ENCODE data around the gene LPAR6.

LPAR6 gene

DNA sequence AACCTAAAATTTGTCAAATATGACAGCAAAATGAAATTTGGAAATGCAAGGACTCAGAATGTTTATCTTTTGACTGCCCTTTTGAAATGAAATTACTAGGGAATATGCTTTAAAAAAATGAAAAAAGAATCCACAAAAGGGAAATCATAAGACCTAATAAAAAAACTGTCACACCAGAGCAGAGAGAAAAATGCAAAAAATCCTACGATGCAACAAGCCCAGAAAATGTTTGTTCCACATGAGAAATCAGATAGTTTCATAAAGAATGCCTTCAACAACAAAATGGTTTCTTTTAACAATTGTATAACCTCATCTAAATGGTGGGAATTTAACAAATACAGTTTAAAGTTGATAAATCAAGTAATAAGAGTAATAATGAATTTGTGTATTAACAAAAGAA, 8.0 kb downstream of the LPAR6 start:
- Mint-ChIP-seq H3K4me1 (ENCODE audit: low read depth) (peaks cover 49% of the 10 kb centered on the region), H3K27me3 (no peaks in the 10 kb centered on the region), H3K27ac (peak overlapping the region; percentile 86), H3K4me3 (no peak overlapping the region), H3K9me3 (no peaks in the 10 kb centered on the region), H3K36me3 (ENCODE audit: low read depth) (peaks cover 74% of the 10 kb centered on the region)
- intact Hi-C loops (cut with micrococcal nuclease), result loop anchor here (5.0 kb wide), 2 partner anchors 32 to 172 kb away; no protein-coding TSS in a partner anchor

GRCh38 chr13:48403913-48404312, 9.0 kb downstream of the LPAR6 start:
- Mint-ChIP-seq H3K27ac (peak overlapping the region; percentile 86), H3K9me3 (no peaks in the 10 kb centered on the region), H3K27me3 (no peaks in the 10 kb centered on the region), H3K4me3 (peak overlapping the region; percentile 50), H3K4me1 (ENCODE audit: low read depth) (peaks cover 54% of the 10 kb centered on the region), H3K36me3 (ENCODE audit: low read depth) (peaks cover 68% of the 10 kb centered on the region)
- intact Hi-C loops (cut with micrococcal nuclease), result loop anchor here (5.0 kb wide), 2 partner anchors 33 to 173 kb away; no protein-coding TSS in a partner anchor

DNA sequence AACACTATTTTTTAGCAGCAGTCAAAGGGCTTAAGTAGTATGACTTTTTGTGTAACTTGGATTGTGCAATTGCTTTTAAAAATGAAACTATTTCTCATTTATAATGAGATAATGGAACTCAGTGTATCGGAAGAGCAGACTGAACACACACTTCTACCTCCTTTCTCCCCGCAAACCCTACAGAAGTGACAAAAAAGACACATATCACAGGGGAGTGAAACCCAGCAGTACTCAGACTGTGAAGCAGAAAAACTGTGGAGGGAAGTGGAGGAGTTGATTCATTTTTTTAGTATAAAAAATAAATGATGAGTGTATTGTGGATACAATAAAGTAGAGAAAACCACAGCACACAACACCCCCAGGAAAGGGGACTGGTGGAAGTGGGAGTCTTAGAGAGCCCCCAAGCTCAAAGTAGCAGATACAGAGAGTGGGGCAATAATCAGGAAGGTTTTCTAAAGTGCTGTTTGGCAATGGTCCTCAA, 9.7 kb downstream of the LPAR6 start:
- Mint-ChIP-seq H3K4me3 (peak overlapping the region; percentile 50), H3K27me3 (no peaks in the 10 kb centered on the region), H3K27ac (peak overlapping the region; percentile 86), H3K9me3 (no peaks in the 10 kb centered on the region), H3K36me3 (ENCODE audit: low read depth) (peaks cover 61% of the 10 kb centered on the region), H3K4me1 (ENCODE audit: low read depth) (peaks cover 54% of the 10 kb centered on the region)
- intact Hi-C loops (cut with micrococcal nuclease), result loop anchor here (5.0 kb wide), 2 partner anchors 34 to 174 kb away; no protein-coding TSS in a partner anchor

DNA sequence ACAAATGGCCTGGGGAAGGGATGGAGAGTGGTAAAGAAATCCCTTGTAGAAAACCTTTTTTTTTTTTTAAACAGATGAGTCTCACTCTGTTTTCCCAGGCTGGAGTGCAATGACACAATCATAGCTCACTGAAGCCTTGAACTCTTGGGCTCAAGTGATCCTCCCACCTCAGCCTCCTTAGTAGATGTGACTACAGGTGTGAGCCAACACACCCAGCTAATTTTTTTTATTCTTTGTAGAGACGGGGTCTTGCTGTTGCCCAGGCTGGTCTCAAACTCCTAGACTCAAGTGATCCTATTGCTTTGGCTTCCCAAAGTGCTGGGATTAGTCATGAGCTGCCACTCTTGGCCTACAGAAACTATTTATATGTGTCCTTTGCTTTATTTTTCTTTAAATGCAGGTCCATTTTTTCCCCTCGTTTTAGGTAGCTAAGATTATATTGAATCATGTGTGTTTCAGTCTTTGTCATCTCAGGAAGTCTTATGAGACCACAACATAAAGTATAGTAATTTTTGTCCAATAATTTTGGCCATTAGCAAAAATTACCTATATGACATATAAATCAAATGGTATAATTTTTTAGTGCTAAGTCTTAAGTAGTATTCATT, 10.5 kb downstream of the LPAR6 start:
- H3K36me3 Mint-ChIP-seq (ENCODE audit: low read depth), result peaks cover 59% of the 10 kb centered on the region
- intact Hi-C loops (cut with micrococcal nuclease), result loop anchor here (5.0 kb wide), 2 partner anchors 35 to 175 kb away; no protein-coding TSS in a partner anchor
- H3K27me3 Mint-ChIP-seq, result no peaks in the 10 kb centered on the region
- H3K4me1 Mint-ChIP-seq (ENCODE audit: low read depth), result peaks cover 54% of the 10 kb centered on the region
- no peaks in the 10 kb centered on the region for H3K9me3 Mint-ChIP-seq
- H3K27ac Mint-ChIP-seq, result no peak overlapping the region
- no peak overlapping the region for H3K4me3 Mint-ChIP-seq

DNA sequence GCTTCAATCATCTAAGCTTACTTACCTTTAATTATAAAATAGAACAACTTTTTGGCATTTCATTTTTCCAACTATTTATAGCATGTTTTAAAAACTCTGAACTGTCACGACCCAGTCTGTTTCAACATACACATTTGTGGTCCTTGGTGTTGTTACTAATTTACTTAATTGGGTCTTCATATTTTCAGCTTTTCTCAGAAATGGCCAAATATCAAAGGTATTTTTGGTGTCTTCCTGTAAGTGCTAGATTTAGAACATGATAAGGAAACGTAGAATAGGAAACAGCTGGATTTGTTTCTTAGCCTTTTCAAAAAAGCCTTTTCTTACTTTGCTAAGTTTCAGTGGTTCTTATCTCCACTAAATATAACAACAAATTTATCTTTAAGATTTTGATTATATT, 11.4 kb downstream of the LPAR6 start:
- peaks cover 1% of the 10 kb centered on the region for H3K9me3 Mint-ChIP-seq
- peaks cover 52% of the 10 kb centered on the region for H3K4me1 Mint-ChIP-seq (ENCODE audit: low read depth)
- intact Hi-C loops (cut with micrococcal nuclease), result loop anchor here (5.0 kb wide), 2 partner anchors 36 to 176 kb away; no protein-coding TSS in a partner anchor
- H3K4me3 Mint-ChIP-seq, result no peak overlapping the region
- H3K27ac Mint-ChIP-seq, result peak overlapping the region; percentile 57
- H3K27me3 Mint-ChIP-seq, result no peaks in the 10 kb centered on the region
- peaks cover 58% of the 10 kb centered on the region for H3K36me3 Mint-ChIP-seq (ENCODE audit: low read depth)

DNA sequence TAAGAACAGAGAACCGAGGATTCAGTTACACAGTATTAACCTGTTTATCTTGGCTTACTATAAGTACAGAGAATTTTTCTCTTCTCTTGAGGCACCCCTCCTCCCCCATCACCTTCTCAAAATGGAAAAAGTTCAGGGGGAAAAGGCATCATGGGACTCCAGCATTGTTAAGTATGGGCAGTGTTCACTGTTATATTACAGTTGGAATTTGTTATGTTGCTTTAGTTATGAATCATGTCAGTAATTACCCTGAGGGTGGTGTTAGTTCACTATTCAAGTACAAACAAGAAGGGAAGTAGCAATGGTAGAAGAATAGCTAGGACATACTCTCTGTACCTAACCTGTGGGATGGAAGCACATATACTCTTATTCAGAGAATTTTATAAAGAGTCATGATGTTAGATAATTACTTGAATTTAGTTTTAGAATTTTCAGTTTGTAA, 12.0 kb downstream of the LPAR6 start:
- intact Hi-C loops (cut with micrococcal nuclease), result loop anchor here (5.0 kb wide), 2 partner anchors 36 to 176 kb away; no protein-coding TSS in a partner anchor
- Mint-ChIP-seq H3K36me3 (ENCODE audit: low read depth) (peaks cover 58% of the 10 kb centered on the region), H3K4me3 (no peak overlapping the region), H3K27ac (peak overlapping the region; percentile 57), H3K4me1 (ENCODE audit: low read depth) (peaks cover 46% of the 10 kb centered on the region), H3K9me3 (peaks cover 7% of the 10 kb centered on the region), H3K27me3 (no peaks in the 10 kb centered on the region)

DNA sequence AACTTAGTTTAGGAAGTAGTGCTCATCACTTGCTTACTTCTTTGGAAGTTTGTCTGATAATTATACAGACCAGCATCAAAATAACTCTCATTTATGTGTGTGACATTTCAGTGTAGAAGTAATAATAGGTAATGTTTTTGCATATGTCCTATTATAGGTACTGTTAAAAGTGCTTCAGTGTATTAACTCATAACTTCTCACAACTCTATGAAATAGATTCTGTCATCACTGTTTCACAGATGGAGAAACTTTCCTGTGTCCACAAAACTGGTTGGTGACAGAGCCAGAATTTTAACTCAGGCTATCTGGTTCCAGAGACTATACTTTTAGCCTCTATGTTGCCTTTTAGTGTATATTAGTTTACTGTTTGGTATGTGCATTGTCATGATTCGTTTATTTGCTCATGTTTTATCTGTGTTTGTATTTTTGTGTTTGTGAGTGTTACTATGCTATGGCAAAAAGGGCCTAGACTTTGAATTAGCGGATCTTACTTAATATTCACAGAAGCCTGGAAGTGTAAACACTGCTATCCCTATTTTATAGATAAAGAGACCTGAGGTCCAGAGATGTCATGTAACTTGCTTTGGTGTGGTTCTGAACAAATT, 12.7 kb downstream of the LPAR6 start:
- Mint-ChIP-seq H3K27me3 (no peaks in the 10 kb centered on the region), H3K27ac (peak overlapping the region; percentile 57), H3K4me3 (no peak overlapping the region), H3K36me3 (ENCODE audit: low read depth) (peaks cover 60% of the 10 kb centered on the region), H3K9me3 (peaks cover 14% of the 10 kb centered on the region), H3K4me1 (ENCODE audit: low read depth) (peaks cover 39% of the 10 kb centered on the region)
- intact Hi-C loops (cut with micrococcal nuclease), result loop anchor here (5.0 kb wide), 2 partner anchors 37 to 177 kb away; no protein-coding TSS in a partner anchor

DNA sequence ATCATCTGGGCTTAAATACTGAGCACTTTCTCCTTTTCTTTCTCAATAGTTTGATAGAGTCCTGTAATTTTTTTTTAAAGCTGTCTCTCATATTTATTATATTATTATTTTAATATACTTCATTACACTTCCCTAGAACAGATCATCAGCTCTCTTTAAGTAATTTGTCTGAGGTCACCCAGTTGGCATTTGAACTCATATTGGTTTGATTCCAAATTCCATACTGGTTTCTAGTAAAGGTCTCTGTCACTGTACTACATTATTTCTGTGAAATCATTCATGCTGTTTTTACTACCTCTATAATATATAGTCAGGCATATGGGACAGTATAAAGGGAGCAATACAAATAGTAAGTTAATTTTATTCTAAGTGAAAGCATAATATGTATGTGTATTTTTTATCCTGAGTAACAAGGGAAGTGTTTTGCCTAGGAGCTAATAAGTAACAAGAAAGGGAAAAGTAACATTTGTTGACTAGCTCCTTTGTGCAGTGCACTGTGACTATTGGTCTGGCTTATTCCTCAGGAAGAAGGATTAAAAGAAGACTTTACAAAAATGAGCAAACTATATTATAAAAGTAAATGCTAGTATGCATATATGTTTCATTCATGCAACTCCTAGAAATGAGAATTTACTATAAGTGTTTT, 14.3 kb downstream of the LPAR6 start:
- Mint-ChIP-seq H3K27ac (no peak overlapping the region), H3K4me3 (no peak overlapping the region), H3K27me3 (no peaks in the 10 kb centered on the region), H3K36me3 (ENCODE audit: low read depth) (peaks cover 60% of the 10 kb centered on the region), H3K9me3 (peaks cover 20% of the 10 kb centered on the region), H3K4me1 (ENCODE audit: low read depth) (peaks cover 24% of the 10 kb centered on the region)
- intact Hi-C loops (cut with micrococcal nuclease), result no loop called here

DNA sequence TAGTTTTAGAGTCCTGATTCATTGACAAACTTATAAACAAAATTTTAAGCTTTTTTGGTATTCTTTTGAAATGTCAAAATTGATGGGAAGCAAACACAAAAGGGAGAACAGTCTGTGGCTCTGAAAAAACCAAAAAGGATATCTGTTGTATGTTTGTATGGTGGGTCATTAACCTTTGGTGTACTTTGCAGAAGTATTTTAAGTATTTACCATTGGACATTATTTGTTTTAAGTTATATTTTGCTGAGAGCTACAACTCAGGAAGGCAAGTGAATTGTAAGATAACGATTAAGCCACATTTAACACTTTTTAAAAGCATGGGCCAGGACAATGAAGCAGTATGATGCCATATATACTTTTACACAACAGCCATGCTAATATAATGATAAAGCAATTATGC, 15.2 kb downstream of the LPAR6 start:
- Mint-ChIP-seq H3K27me3 (no peaks in the 10 kb centered on the region), H3K27ac (no peak overlapping the region), H3K4me1 (ENCODE audit: low read depth) (peaks cover 17% of the 10 kb centered on the region), H3K36me3 (ENCODE audit: low read depth) (peaks cover 64% of the 10 kb centered on the region), H3K9me3 (peaks cover 20% of the 10 kb centered on the region), H3K4me3 (no peak overlapping the region)
- intact Hi-C loops (cut with micrococcal nuclease), result no loop called here

DNA sequence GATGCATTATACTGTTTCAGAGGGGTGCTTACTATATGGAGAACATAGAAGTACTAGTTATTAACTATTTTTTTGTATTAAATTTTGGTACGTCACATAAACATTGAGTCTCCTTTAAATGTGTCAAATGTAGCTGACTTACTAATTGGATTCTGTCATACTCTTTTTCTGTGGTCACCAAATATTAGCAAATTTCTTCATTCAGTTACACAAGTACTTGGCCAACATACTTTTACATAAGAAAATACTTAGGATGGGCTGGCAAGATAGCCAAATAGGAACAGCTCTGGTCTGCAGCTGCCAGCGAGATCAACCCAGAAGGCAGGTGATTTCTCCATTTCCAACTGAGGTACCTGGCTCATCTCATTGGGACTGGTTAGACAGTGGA, 19.2 kb downstream of the LPAR6 start:
- H3K27ac Mint-ChIP-seq, result no peak overlapping the region
- H3K9me3 Mint-ChIP-seq, result peaks cover 32% of the 10 kb centered on the region

DNA sequence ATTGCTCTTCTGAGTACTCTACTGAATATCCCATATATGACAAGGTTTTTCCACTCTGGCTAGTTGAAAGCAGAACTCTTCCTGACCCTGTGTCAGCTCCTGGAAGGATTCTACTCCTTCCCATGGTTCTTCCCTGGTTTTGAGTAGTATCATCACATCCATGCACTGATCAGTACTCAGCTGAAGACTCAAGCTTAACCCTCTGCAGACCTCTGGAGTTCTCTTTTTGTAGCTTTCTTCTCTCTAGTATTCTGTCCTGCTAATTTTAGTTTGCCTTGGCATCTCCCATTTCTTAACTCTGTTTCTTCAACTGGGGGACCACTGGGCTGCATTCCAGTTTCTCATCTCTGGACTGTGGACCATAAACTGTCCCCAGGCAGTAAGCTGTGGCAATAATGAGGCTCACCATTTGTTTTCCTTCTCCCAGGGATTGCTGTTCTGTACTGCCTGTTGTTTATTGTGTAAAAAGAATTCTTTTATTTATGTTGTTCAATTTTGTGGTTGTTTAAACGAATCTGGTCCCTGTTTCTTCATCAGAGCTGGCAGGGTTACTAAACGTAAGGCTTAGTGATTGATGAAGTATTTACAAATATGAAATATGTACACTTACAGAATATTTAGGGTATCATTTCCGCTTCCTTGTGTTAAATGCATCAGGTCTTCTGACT, 19.7 kb downstream of the LPAR6 start:
- Mint-ChIP-seq H3K4me3 (no peak overlapping the region), H3K27me3 (no peaks in the 10 kb centered on the region), H3K4me1 (ENCODE audit: low read depth) (no peaks in the 10 kb centered on the region), H3K36me3 (ENCODE audit: low read depth) (peaks cover 92% of the 10 kb centered on the region), H3K27ac (no peak overlapping the region), H3K9me3 (peaks cover 32% of the 10 kb centered on the region)
- intact Hi-C loops (cut with micrococcal nuclease), result no loop called here

More for the DNA sequence above, 19.2 kb downstream of the LPAR6 start:
- Mint-ChIP-seq H3K4me1 (ENCODE audit: low read depth) (no peaks in the 10 kb centered on the region), H3K4me3 (no peak overlapping the region), H3K27me3 (no peaks in the 10 kb centered on the region), H3K36me3 (ENCODE audit: low read depth) (peaks cover 87% of the 10 kb centered on the region)
- intact Hi-C loops (cut with micrococcal nuclease), result no loop called here

DNA sequence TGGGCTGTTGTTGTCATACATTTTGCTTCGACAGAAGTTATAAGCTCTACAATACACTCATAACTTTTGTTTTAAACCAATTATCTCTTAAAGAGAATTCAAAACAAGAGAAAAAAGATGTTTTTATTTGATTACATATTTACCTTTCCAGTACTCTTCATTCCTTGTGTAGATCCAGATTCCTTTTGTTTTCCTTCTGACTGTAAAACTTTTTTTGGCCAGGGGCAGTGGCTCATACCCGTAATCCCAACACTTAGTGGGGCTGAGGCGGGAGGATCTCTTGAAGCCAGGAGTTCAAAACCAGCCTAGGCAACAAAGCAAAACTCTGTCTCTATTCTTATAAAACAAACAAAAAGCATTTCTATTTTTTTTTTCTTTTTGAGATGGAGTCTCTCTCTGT, 21.7 kb downstream of the LPAR6 start:
- no peak overlapping the region for H3K4me3 Mint-ChIP-seq
- H3K4me1 Mint-ChIP-seq (ENCODE audit: low read depth), result no peaks in the 10 kb centered on the region
- no peak overlapping the region for H3K27ac Mint-ChIP-seq
- peaks cover 28% of the 10 kb centered on the region for H3K9me3 Mint-ChIP-seq
- H3K27me3 Mint-ChIP-seq, result no peaks in the 10 kb centered on the region
- peaks cover 97% of the 10 kb centered on the region for H3K36me3 Mint-ChIP-seq (ENCODE audit: low read depth)
- intact Hi-C loops (cut with micrococcal nuclease), result no loop called here

DNA sequence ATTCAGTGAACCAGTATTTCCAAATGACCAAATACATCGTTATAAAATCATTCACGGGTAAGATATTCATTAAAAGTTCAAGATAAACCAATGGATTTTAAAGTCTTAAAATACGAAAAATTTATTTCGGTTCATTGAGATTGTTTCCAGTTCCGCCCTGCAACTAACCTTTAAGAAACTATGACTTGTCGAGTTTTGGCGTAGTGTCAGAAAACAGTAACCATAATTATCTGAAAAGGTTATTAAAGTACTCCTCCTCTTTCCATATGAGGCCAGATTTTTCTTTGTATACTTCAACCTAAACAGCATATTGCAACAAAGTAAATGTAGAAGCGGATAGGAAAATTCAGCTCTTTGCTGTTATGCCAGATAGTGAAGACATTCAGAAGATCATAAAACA, 26.1 kb downstream of the LPAR6 start:
- Mint-ChIP-seq H3K4me3 (no peak overlapping the region), H3K36me3 (ENCODE audit: low read depth) (peaks cover 75% of the 10 kb centered on the region), H3K27ac (no peak overlapping the region), H3K27me3 (no peaks in the 10 kb centered on the region), H3K9me3 (peaks cover 6% of the 10 kb centered on the region), H3K4me1 (ENCODE audit: low read depth) (peaks cover 6% of the 10 kb centered on the region)
- intact Hi-C loops (cut with micrococcal nuclease), result no loop called here
